HG03439 (cell line): Measurements from ENCODE around the gene PRKAR2A.
A peak's percentile ranks its signal among the peaks of the same experiment; 100 is the strongest.
"Not testable (repeated sequence)": the region's sequence is repeated elsewhere in the genome, so short reads cannot be mapped to it uniquely, and the experiment has no call there.

ENCODE experiments used
- ATAC-seq: cut with Tn5 transposase; IDR thresholded peaks from one replicate; pipeline ENCODE4 v1.9.1; 2021; ENCODE audit warnings: mild to moderate bottlenecking, moderate library complexity; ENCODE audit not compliant: unreplicated experiment

PRKAR2A gene

GRCh38 chr3:48735075-48735767 is 112.5 kb downstream of the PRKAR2A start:
- not testable (repeated sequence) for ATAC-seq

DNA sequence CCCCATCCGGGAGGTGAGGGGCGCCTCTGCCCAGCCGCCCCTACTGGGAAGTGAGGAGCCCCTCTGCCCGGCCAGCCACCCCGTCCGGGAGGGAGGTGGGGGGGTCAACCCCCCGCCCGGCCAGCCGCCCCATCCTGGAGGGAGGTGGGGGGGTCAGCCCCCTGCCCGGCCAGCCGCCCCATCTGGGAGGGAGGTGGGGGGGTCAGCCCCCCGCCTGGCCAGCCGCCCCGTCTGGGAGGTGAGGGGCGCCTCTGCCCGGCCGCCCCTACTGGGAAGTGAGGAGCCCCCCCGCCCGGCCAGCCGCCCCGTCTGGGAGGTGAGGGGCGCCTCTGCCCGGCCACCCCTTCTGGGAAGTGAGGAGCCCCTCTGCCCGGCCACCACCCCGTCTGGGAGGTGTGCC is 113.1 kb downstream of the PRKAR2A start:
- not testable (repeated sequence) for ATAC-seq

DNA sequence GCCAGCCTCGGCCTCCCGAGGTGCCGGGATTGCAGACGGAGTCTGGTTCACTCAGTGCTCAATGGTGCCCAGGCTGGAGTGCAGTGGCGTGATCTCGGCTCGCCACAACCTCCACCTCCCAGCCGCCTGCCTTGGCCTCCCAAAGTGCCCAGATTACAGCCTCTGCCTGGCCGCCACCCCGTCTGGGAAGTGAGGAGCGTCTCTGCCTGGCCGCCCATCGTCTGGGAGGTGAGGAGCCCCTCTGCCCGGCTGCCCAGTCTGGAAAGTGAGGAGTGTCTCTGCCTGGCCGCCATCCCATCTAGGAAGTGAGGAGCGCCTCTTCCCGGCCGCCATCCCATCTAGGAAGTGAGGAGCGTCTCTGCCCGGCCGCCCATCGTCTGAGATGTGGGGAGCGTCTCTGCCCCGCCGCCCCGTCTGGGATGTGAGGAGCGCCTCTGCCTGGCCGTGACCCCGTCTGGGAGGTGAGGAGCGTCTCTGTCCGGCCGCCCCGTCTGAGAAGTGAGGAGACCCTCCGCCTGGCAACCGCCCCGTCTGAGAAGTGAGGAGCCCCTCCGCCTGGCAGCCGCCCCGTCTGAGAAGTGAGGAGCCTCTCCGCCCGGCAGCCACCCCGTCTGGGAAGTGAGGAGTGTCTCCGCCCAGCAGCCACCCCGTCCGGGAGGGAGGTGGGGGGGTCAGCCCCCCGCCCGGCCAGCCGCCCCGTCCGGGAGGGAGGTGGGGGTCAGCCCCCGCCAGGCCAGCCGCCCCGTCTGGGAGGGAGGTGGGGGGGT is 113.7 kb downstream of the PRKAR2A start:
- ATAC-seq: not testable (repeated sequence)

DNA sequence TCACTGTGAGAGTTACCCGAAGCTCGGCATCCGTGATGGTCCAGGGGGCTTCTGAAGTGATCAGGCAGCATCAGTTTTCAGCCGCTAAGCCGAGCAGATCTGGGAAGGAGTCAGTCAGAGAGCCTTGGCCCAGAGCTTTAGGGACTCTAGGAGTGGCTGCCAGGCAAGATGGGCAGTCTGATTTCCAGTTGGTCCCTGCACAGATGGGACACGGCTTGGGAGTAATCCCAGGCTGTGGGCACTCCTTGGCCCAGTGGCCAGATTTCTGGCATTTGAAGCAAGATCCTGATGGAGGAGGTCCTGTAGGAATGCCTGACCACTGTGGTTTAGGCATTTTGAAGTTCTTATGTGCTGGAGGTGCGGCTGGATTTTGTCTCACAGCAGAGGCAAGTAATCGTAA is 120.2 kb downstream of the PRKAR2A start:
- no peak for ATAC-seq

GRCh38 chr3:48725185-48725855 is 122.4 kb downstream of the PRKAR2A start:
- ATAC-seq: not testable (repeated sequence)

DNA sequence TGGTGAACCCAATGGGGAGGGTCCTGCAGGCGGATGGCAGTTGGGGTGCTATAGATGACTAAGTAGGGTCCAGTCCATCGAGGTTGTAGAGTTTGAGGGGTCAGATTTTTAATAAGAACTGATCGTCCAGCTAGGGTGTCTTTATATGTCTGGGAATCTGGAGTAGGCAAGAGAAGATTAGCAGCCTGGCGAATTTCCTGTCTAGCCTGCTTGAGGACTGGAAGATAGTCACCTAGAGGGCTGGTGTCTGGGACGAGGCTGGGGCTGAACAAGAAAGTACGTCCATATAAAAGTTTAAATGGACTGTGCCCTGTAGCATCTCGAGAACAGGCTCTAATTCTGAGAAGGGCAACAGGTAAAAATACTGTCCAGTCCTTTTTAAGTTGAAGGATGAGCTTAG is 123.9 kb downstream of the PRKAR2A start:
- ATAC-seq: no peak

GRCh38 chr3:48723293-48723692 is 124.4 kb downstream of the PRKAR2A start:
- not testable (repeated sequence) for ATAC-seq

DNA sequence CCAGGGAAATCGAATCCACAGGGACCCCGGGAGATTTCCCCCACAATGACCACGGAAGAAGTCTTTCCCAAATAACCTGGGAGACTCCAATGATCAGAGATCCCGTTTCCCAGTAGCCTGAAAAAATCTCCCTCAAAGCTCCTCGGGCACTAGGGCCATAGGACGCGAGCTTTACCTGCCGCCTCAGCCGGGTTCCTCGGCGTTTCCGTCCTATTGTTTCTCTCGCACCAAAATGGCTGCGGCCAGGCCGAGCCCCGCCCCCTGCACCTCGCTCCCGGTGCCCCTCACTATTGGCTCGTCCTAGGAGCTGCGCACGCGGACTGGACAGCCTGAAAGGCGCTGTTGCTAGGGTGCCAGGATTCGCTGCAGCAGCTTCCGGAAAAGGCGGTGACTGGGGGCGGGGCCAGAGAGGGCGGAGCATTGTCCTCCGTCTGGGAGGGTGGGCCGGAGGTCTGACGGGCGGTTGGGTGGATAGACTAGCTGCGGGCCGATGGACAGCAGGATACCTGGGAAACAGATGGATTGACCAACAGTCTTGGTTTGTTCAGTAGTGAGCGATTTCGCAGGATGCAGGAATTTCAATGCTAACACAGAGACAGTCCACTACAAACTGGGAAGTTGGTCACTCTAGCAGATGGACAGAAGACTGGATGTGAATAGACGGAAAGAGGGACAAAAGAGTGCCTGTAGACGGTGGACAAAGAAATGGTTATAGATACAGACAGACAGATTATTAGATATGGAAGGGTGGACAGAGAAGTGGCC is 130.5 kb downstream of the PRKAR2A start, which contains the start of gene IP6K2:
TSS of gene IP6K2 (minus strand) at position 240 of the 765 bp plus-strand sequence. CDS start 21,930 bp downstream, outside the sequence.
- ATAC-seq: peak; percentile 98

GRCh38 chr3:48716508-48716981 is 131.1 kb downstream of the PRKAR2A start:
- no peak for ATAC-seq

DNA sequence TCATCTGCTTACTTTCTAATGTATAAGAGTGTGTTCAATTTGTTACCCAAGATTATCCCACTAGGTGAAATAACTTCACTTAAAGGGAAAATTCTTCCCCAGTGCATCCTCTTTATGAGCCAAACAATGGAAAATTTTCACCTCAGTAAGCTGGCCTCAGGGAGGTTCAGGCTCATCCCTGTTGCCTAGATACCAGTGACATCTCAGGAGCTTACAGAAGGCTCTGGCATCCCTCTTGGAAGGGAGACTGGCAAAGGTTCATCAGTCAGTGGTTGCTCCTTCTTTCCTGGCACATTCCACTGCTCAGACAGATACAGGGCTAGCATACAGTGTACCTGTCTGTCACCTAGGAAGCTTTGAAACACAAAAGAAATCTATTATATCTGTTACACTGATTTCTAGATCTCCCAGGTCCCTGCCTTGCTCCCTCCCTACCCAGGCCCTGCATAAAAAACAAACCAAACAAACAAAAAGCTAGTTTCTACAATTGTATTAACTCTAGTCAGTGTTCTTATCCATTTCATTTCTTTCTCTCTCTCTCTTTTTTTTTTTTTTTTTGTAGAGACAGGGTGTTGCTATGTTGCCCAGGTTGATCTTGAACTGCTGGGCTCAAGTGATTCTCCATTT is 132.4 kb downstream of the PRKAR2A start:
- ATAC-seq: no peak

- no peak for ATAC-seq
Observed at GRCh38 chr3:48711727-48712126, 135.9 kb downstream of the PRKAR2A start.

DNA sequence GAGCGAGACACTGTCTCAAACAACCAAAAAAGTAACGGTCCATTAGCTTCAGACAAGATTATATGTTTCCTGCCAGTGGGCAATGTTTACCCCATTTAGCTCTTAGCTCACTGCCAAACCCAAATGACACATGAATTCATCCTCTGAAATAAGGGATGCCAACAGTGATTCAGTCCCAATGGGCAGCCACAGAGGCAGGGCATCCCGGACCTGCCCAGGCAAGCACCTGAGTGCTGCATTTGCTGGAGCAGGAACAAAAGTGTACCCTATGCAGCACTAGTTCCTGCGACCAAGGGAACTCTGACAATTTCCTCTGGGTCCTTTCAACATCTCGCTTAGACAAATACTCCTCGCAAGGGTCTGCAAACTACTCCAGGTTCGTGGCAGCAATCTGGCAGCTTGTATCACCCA is 138.6 kb downstream of the PRKAR2A start:
- ATAC-seq: no peak

DNA sequence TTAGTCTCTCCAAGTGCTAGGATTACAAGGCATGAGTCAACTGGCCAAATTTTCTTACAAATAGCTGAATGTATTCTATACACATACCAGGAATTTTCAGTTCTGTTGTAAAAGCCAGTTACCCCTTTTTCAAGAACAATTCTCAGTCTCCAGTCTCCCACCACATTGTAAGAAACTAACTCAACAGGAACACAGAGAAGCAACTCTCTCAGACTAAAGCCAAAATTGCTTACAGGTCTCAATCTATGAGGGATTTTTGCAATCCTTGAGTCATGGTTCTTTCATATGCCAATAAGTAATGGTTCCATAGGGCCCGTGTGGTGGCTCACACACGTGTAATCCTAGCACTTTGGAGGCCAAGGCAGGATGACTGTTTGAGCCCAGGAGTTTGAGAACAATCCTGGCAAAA is 139.2 kb downstream of the PRKAR2A start:
- ATAC-seq: no peak

GRCh38 chr3:48707157-48707556 is 140.5 kb downstream of the PRKAR2A start:
- ATAC-seq: no peak

DNA sequence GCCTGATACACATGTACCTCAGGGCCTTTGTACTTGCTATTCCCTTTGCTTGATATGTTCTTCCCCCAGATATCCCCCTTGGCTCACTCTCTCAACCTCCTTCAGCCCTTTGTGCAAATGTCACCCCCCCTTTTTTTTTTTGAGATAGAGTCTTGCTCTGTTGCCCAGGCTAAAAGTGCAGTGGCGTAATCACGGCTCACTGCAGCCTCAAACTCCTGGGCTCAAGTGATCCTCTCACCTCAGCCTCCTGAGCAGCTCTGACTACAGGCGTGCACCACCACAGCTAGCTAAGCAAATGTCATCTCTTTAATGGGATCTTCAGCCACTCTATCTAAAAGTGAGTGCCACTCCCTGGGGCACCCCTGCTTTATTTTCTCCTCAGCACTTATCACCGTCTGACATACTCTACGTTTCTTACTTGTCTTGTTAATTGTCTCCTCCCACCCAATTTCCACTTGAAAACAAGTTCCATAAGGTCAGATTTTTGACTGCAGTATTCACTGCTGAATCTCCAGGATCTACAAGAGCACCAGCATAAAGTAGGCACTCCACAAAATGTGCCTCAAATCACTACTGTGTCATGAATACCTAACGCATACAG is 145.3 kb downstream of the PRKAR2A start:
- no peak for ATAC-seq

GRCh38 chr3:48700731-48701405 is 146.8 kb downstream of the PRKAR2A start:
- no peak for ATAC-seq

- ATAC-seq: no peak
Observed at GRCh38 chr3:48698891-48699290, 148.8 kb downstream of the PRKAR2A start.

GRCh38 chr3:48697952-48698351 is 149.7 kb downstream of the PRKAR2A start:
- ATAC-seq: no peak

GRCh38 chr3:48696601-48697000 is 151.1 kb downstream of the PRKAR2A start:
- ATAC-seq: no peak
